VCaP (cell line): ENCODE measurements around the gene PTPN3.

Experiments used
- H3K27ac ChIP-seq: fragments of 450-650 bp; 2 replicates; pipeline ENCODE4 v1.5.1; 2017
- TF ChIP-seq, protein P1 (sequence below): fragments of 450-650 bp; conservative IDR thresholded peaks from 2 replicates; pipeline ENCODE4 v1.5.1; 2017; ENCODE audit warnings: mild to moderate bottlenecking, moderate library complexity

PTPN3 gene

DNA sequence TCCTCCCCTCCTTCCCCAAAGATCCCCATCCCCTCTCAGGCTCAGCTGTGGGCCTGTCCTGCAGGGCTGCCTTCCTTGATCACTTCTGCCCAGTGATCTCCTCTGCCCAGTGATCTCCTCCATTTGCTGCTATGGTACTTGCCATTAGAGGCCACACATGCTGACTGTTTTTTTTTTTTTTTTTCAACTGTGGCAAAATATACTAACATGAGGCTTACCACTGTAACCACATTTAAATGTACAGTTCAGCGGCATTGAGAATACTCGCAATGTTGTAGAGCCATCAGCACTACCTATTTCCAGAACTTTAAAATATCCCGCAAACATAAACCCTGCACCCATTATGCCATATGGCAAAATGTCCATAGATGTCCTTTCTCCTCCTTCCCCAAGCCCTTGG is 115.5 kb downstream of the PTPN3 start:
- H3K27ac ChIP-seq: no peak overlapping the region
- TF ChIP-seq, protein P1, sequence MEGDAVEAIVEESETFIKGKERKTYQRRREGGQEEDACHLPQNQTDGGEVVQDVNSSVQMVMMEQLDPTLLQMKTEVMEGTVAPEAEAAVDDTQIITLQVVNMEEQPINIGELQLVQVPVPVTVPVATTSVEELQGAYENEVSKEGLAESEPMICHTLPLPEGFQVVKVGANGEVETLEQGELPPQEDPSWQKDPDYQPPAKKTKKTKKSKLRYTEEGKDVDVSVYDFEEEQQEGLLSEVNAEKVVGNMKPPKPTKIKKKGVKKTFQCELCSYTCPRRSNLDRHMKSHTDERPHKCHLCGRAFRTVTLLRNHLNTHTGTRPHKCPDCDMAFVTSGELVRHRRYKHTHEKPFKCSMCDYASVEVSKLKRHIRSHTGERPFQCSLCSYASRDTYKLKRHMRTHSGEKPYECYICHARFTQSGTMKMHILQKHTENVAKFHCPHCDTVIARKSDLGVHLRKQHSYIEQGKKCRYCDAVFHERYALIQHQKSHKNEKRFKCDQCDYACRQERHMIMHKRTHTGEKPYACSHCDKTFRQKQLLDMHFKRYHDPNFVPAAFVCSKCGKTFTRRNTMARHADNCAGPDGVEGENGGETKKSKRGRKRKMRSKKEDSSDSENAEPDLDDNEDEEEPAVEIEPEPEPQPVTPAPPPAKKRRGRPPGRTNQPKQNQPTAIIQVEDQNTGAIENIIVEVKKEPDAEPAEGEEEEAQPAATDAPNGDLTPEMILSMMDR: no peak

DNA sequence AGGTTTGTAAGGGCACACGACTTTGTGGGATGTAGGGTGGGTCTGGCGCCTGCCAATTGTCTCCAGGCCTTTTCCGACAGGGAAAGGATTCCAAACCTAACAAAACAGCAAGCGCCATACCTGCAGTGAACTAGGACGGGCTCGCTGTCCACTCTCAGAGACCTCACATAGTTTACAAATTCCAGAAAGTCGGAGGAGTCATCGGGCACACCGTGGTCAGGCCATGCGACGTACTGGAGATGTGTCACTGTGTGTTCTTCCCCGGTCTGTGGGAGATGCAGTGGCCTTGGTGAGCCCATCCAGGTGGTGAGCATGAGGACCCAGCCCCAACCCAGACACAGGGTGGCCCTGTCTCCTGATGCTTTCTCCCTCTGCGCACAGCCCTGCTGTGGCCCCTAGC is 115.9 kb downstream of the PTPN3 start:
- H3K27ac ChIP-seq: no peak overlapping the region
- TF ChIP-seq, protein P1: no peak

DNA sequence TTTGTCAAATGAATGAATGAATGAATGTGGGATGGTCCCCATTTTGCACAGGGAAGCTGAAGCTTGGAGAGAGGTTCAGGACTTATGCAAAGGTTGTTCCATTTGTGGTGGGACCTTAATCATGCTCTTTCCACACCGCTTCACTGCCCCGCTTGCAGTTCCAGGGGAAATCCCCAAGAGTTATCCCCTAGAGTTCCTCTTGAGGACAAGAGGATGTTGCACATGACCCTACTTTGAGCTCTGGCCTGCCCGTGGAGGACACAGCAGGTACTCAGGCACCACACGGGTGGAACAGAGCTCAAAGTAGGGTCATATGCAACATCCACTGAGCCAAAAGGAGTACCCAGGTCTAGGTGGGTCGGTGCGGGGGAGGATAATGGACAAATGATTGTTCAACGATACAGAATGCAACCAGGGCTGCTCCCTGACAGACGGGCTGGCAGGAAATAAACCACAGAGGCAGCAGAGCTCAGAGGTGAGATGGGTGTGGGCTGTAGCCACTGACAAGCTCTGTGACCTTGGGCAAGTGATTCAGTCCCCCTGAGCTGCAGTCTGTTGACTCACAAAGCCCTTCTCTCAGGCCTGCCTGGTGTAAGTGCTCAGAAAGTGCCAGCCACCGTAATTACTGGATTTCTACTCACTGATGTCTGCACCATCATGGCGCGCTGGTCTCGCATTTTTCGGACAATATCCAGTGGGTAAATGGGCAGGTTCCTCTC is 116.9 kb downstream of the PTPN3 start:
- peak overlapping the region; percentile 4; the same call in 1 of the 2 replicates for H3K27ac ChIP-seq
- TF ChIP-seq, protein P1: no peak

DNA sequence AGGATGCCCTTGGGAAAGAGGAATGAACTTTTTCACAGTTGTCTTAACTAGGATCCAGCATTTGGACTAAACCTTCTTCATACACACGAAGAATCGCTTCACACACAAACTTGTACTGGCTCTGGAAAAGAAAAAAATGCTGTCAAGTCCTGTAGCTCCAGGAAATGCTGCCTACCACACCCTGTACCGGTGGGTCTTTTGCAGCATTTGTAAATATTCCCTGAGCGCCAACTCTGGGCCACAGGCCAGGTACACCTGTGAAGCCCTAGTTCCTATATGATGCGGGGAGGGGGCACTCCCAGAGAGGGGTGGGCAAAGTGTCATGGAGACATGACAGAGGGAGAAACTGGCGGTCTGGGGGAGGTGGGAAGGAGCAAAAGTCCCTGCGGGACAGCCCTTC is 118.6 kb downstream of the PTPN3 start:
- TF ChIP-seq, protein P1: no peak

DNA sequence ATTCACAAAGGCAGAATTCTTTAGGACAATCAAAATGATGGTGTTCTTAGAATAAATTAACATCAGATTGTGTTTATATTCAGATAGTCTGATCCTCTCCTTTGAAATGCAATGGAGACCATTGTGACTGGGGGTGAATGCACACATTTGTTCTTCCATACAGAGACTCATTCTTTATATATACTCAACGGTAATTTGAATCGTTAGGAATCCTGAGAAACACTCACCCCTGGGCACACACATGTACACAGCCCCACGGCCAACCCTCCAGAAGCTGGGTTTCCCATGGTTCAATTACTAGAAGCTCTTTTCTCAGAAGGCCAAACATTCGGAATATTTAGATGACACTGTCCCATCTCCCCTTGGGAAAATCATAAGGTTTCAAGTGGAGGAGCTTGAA is 119.8 kb downstream of the PTPN3 start:
- H3K27ac ChIP-seq: peak overlapping the region; percentile 50
- TF ChIP-seq, protein P1: no peak

More for the DNA sequence above, 118.6 kb downstream of the PTPN3 start:
- H3K27ac ChIP-seq: peak overlapping the region; percentile 50

DNA sequence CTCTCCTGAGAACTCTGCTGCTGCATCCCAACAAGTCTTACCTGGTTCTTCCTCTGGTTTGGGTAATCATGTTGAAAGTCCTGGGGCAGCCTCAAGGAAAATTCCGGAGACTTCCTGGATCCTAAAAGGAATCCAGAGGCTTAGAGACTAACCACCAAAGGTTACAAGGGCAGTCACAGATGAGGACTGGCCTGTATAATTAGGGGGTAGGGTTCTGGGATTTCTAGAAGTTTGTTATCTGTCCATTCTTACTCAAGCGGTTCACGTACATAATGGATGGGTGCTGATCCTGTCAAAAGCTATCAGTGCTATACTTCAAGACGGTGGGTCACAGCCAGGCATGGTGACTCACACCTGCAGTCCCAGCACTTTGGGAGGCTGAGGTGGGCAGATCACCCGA is 125.9 kb downstream of the PTPN3 start:
- TF ChIP-seq, protein P1: no peak
- no peak overlapping the region for H3K27ac ChIP-seq

DNA sequence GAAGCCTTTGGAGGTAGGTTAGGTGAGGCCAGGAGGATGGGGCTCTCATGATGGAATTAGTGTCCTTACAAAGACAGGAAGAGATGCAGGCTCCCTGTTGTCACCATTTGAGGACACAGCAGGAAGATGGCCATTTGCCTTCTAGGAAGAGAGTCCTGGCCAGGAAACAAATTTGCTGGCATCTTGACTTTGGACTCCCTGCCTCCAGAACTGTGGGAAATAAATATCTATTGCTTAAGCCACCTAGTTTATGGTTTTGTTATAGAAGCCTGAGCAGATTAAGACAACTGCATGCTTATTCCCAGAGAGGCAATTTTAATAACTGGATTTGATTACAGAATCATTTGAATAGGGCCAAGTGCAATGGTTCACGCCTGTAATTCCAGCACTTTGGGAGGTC is 126.7 kb downstream of the PTPN3 start:
- TF ChIP-seq, protein P1: no peak
- no peak overlapping the region for H3K27ac ChIP-seq
